Lower leg skin (tissue), 3 donors: ENCODE measurements around the gene GOLGA8O.
"Not testable (repeated sequence)": the region's sequence is repeated elsewhere in the genome, so short reads cannot be mapped to it uniquely, and the experiment has no call there.

Experiments used
- POLR2A ChIP-seq, 2 donors: fragments of 450-650 bp; IDR thresholded peaks; one replicate each; pipeline ENCODE4 v1.6.1; 2016 to 2017; ENCODE audit warnings: antibody characterized with exemption in 2 of 2, mild to moderate bottlenecking in 1 of 2, moderate library complexity in 1 of 2
- TF ChIP-seq, protein P1 (sequence below), 3 donors: fragments of 450-650 bp; IDR thresholded peaks; one replicate each; pipeline ENCODE4 v1.5.1; 2016; ENCODE audit warnings: antibody characterized with exemption in 3 of 3, mild to moderate bottlenecking in 3 of 3, moderate library complexity in 2 of 3

DNA sequence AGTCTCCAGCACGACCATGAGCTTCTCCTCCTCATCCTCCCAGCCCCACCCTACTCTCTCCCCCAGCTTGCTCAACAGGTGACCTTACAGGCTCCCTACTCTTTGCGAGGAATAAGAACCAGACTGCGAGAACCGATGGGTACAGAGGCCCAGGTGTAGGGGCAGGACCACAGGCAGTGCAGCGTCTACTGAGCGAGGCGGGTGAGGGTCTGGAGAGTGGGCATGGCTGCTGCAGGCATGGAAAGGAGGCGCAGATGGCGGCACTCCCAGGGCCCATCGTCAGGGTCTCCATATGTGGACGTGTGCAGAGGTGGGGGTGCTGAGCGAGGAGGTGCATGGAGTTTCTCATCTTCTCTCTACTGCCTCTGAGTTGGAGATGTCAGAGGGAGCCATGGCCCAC, 31.0 kb upstream of the GOLGA8O start:
- TF ChIP-seq, protein P1, sequence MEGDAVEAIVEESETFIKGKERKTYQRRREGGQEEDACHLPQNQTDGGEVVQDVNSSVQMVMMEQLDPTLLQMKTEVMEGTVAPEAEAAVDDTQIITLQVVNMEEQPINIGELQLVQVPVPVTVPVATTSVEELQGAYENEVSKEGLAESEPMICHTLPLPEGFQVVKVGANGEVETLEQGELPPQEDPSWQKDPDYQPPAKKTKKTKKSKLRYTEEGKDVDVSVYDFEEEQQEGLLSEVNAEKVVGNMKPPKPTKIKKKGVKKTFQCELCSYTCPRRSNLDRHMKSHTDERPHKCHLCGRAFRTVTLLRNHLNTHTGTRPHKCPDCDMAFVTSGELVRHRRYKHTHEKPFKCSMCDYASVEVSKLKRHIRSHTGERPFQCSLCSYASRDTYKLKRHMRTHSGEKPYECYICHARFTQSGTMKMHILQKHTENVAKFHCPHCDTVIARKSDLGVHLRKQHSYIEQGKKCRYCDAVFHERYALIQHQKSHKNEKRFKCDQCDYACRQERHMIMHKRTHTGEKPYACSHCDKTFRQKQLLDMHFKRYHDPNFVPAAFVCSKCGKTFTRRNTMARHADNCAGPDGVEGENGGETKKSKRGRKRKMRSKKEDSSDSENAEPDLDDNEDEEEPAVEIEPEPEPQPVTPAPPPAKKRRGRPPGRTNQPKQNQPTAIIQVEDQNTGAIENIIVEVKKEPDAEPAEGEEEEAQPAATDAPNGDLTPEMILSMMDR (IDR thresholded peaks at IDR 0.05), result not testable (repeated sequence)
- not testable (repeated sequence) for TF ChIP-seq POLR2A (IDR thresholded peaks at IDR 0.05)
